A549 treated with dexamethasone at 1 μM for 4 hours (cell line): ENCODE results near the gene PPEF2. TPM values are rescaled to one million over a fixed set of nuclear protein-coding genes. Genes with fewer than 3 reads are reported as not detected.

ENCODE experiments used
- total RNA-seq: library from RNA; stranded (reverse); fragments of 200-300 nt; extraction: Qiagen RNA extraction; gene quantifications from 5 replicates; pipeline ENCODE4 v1.2.3, GENCODE V29; 2022

PPEF2 gene, protein sequence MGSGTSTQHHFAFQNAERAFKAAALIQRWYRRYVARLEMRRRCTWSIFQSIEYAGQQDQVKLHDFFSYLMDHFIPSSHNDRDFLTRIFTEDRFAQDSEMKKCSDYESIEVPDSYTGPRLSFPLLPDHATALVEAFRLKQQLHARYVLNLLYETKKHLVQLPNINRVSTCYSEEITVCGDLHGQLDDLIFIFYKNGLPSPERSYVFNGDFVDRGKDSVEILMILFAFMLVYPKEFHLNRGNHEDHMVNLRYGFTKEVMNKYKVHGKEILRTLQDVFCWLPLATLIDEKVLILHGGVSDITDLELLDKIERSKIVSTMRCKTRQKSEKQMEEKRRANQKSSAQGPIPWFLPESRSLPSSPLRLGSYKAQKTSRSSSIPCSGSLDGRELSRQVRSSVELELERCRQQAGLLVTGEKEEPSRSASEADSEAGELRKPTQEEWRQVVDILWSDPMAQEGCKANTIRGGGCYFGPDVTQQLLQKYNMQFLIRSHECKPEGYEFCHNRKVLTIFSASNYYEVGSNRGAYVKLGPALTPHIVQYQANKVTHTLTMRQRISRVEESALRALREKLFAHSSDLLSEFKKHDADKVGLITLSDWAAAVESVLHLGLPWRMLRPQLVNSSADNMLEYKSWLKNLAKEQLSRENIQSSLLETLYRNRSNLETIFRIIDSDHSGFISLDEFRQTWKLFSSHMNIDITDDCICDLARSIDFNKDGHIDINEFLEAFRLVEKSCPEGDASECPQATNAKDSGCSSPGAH
- total RNA-seq: not detected in 5 replicates

DNA sequence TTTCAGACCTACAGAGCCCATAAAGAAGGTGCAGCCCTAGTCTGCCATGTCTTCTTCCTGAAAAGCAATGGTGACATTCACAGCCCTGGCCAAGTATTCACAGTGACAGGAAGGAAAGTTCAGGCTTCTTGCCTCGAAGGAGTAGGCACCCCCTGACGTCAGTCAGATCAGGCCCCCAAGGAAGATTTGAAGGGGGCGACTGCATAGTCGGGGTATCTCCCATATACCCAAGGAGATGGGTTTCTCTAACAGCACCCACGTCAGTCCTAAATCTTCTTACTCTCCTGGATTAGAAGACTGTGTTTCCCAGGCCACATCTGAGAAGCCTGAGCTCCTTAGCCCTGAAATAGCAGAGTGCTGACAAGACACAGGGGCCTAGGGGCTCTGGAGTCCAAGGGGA, at the start of gene PPEF2:
PPEF2 (minus strand) TSS at position 101 of the 400 bp plus-strand sequence. CDS start 6,127 bp downstream, outside the sequence.

DNA sequence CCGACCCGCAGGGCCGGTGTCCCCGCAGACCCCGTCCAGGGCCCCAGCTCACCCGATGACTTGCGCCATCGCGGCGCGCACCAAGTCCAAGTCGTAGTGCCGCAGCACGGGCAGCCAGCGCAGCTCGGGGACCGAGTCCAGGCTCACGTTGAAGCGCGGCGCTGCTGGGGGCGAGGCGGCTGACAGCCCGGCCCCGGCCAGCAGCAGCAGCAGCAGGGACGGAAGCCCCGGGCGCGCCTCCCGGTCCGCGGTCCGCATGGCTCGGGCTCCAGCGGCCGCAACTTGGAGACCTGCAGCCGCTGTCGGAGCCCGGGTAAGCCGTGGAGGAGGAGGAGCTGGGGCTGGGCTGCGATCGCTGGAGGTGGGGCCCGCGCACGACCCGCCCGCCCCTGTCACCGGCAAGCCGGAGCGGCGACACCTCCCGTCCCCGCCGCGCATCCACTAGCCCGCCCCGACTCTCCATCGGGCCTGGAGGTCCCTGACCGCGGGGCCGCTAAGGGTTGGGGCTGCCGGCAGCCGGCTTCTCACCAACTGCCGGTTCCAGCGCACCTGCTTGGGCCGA, 38.5 kb upstream of the PPEF2 start, which contains the start of gene NAAA:
NAAA (minus strand) TSS at position 322 of the 562 bp plus-strand sequence; CDS start at position 258, 64 bp downstream.

Other genes starting within 250 kb of the PPEF2 start
- 76.1 to 100 TPM (median 90.0 TPM) in 5 replicates for gene G3BP2, start 229.0 kb downstream of the PPEF2 start, total RNA-seq
- 21.8 to 27.7 TPM (median 26.1 TPM) in 5 replicates for gene USO1, start 177.9 kb downstream of the PPEF2 start, total RNA-seq
- 21.2 to 24.8 TPM (median 21.7 TPM) in 5 replicates for gene NAAA, start 38.6 kb upstream of the PPEF2 start, total RNA-seq
- gene SDAD1, start 88.5 kb upstream of the PPEF2 start, total RNA-seq: 15.2 to 17.1 TPM (median 16.1 TPM) in 5 replicates
- not detected in 5 replicates for gene CXCL9, start 105.1 kb upstream of the PPEF2 start, total RNA-seq
- 0.08 to 0.12 TPM (median 0.11 TPM) in 3 of 5 replicates, not detected in the others for gene CXCL10, start 121.0 kb upstream of the PPEF2 start, total RNA-seq
- gene CXCL11, start 133.6 kb upstream of the PPEF2 start, total RNA-seq: 0.07 to 0.31 TPM (median 0.18 TPM) in 5 replicates
- not detected in 5 replicates for gene ART3, start 172.3 kb upstream of the PPEF2 start, total RNA-seq
- 26.1 to 40.3 TPM (median 28.8 TPM) in 5 replicates for gene NUP54, start 245.9 kb upstream of the PPEF2 start, total RNA-seq